ENCODE results near the gene HCST.
"Not testable (repeated sequence)": the region's sequence is repeated elsewhere in the genome, so short reads cannot be mapped to it uniquely, and the experiment has no call there.

Gene HCST

DNA sequence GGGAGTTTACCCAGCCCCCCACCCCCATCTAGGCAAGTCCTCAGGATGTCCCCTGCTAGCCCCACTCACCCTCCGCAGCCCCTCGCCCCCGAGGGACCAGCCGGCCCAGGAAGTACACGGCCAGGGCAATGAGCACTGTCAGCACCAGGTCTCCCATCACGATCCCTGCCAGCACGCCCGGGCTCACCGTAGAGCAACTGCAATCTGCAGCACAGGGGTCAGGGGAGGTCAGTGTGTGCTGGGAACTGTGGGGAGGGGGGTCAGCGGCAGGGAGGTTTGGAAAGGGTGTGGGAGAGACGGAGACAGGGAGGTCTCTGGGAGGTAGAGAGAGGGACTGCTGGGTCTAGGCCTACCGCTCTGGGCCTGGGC lies 5.0 kb downstream of the HCST start:
- no peak for DNase-seq

- DNase-seq: no peak
These were observed 5.7 kb downstream of the HCST start, which contains the start of gene TYROBP for GRCh38 chr19:35908010-35908441. TYROBP (minus strand) TSS chr19:35908295; CDS start chr19:35908228, 67 bp downstream.

- DNase-seq: no peak
These were observed 6.8 kb downstream of the HCST start for GRCh38 chr19:35908973-35909683.

DNA sequence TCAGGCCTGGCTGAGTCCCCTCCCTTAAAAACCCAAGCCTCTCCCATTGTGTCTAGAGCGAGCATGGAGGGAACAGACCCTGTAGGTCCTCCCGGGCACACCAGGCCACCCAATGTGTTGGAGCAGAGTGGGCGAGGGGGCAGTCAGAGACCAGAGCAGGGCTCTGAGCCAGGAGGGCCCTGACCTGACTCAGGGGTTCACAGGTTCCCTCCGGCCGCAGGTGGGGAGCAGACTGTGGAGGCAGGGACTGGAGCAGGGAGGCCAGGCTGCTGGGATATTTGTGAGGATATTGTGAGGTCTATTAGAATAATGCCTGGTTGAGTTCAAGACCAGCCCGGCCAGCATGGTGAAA lies 7.3 kb downstream of the HCST start:
- no peak for DNase-seq

- DNase-seq: not testable (repeated sequence)
These were observed 8.0 kb downstream of the HCST start for GRCh38 chr19:35910355-35910754.

DNA sequence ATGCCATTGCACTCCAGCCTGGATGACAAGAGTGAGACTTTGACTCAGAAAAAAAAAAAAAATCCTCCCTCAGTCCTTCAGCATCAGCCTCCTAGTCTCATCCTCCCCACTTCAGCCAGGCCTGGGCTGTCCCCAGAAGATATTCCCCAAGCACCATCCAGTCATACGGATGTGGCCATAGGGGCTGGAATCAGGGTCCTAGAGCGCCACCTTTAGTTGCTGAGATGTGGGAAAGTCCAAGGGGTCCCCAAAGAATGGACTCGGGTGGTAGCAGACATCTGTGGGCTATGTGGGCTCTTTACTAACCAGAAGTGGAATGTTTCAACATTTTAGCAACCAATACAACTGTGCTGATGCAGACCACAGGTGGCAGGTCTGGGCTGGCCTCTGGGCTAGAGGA lies 8.8 kb downstream of the HCST start:
- no peak for DNase-seq

- no peak for DNase-seq
These were observed 9.5 kb downstream of the HCST start for GRCh38 chr19:35911790-35912189.

GRCh38 chr19:35913589-35913988 lies 11.3 kb downstream of the HCST start:
- DNase-seq: no peak

DNA sequence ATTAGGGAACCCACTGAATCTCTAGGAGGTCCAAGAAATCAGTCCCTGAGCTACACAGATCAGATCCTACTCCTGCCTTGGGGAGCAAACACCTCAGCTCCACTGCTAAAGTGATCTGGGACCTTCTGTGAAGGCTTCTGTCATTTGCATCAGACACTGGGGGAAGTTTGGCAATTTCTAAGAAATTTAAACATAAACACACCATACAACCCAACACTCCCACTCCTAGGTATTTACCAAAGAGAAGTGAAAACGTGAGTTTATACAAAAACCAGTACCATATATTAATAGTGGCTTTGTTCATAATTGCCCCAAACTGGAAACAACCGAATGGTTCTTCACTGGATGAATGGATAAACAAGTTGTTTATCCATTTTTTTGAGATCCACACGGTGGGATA lies 13.1 kb downstream of the HCST start:
- no peak for DNase-seq

GRCh38 chr19:35919306-35919705 lies 17.0 kb downstream of the HCST start:
- DNase-seq: no peak

GRCh38 chr19:35921012-35921411 lies 18.7 kb downstream of the HCST start:
- no peak for DNase-seq

- DNase-seq: no peak
These were observed 23.2 kb downstream of the HCST start for GRCh38 chr19:35925501-35925900.

DNA sequence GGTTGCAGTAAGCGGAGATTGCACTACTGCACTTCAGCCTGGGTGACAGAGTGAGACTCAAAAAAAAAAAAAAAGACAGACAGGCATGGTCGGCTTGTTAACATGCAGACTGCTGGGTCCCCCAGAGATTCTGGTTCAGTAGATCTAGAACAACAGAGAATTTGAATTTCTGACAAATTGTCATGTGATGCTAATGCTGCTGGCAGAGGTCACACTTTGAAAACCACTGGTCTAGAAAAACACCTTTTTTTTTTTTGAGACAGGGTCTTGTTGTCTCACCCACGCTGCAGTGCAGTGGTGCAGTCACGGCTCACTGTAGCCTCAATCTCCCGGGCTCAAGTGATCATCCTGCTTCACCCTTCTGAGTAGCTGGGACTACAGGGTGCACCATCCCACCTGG lies 26.2 kb downstream of the HCST start:
- no peak for DNase-seq

DNA sequence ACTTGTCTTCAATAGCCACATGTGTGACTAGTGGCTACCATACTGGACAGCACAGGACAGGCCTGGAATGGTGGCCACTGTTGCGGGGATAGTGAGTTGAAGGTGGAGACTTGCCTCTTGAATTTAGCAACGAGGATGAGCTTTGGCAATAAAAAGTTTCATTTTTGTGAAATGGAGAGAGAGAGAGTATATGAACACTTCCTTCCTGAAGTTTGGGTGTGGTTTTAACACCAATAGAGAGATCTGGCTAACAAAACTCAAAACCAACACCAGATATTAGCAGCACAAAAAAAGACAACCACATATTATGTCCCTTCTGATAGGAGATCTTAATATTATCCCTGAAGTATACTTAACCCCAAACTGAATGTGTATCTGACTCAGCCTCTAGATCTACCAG lies 27.5 kb downstream of the HCST start:
- no peak for DNase-seq

- DNase-seq: peak; percentile 98 to 99
These were observed 29.0 kb downstream of the HCST start for GRCh38 chr19:35931161-35931873.

DNA sequence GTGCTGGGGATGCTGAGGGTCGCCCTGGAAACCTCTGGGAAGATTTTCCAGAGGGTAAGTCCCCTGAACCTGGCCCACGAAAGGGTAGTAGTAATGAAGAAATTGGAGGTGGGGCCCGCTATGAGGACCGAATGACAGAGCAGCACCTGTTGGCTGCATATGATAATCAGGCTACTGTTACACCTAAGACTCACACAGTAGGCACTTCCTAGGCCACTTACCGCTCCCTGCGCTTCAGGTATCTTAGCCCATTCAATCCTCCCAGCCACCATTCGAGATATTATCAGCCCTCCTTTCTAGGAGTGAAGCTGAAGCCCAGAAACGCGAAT lies 29.5 kb downstream of the HCST start:
- DNase-seq: no peak

GRCh38 chr19:35932291-35932936 lies 30.1 kb downstream of the HCST start:
- no peak for DNase-seq

DNA sequence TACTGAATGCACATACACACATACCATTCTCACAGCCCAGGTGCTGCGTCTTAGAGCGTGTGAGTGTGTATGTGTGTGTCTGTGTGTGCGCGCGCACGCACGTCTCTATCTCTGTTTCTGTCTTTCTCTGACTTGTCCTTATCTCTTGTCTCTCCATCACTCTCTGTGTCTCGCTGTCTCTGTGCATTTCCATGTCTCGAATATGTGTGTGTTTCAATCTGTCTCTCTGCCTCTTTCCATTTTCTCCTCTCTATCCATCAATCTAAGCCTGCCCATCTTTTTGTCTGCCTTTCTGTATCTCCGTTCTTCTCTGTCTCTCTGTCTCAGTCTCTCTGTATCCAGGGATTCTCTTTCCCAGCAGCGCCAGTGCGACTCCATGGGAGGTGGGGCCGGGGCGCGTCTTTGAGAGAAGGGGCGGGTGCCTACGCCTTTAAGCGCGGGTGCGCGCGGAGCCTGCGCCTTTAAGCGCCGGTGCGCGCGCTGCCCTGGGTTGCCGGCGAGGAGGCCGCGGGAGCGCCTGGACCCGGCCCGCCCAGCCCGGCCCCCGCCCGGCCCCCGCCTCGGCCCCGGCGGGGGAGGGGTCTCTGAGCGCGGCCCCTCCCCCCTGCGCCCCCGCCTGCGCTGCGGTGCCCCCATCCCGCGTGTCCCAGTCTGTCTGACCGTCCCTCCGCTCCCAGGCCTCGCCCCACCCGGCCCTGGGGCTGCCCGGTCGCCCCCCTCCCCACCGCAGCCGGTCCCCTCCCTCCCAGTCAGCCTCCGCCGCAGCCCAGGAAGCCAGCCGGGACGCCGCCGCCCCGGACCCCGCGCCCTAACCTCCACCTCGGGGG lies 33.8 kb downstream of the HCST start, which contains the start of gene LRFN3:
Gene LRFN3, plus strand, starts transcription at position 464 of the 827 bp plus-strand sequence. CDS start 3,052 bp downstream, outside the sequence.
- peak; percentile 56 to 63 for DNase-seq

DNA sequence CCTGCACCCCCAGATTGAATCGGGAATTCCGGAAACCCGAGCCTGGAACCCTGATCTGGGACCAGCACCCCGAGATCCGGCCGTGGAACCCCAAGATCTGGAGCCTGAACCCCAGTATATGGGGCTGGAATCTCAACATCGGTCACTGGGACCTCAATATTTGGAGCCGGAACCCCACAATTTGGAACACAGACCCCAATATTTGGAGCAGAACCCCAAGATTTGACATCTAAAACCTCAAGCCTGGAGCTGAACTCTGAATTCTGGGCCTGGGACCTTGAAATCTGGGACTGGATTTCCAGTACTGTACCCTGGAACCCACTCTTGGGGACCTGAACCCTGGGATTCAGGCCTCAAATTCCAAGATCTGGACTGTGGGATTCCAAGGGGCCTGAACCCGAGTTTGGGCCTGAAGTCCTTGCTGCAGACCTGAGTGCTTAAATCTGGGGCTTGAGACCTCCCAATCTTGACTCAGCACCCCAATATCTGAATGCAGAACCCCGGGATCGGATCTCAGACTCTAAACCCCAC lies 34.5 kb downstream of the HCST start:
- DNase-seq: no peak

- no peak for DNase-seq
These were observed 35.3 kb downstream of the HCST start for GRCh38 chr19:35937345-35938281.

All from activated CD4-positive, alpha-beta T cell treated with anti-CD3 and anti-CD28 coated beads for 4 hours (primary cell).